Ramos (cell line): Measurements from ENCODE around the gene GNB3.
"Not testable (repeated sequence)": the region's sequence is repeated elsewhere in the genome, so short reads cannot be mapped to it uniquely, and the experiment has no call there.

ENCODE experiments used
- in situ Hi-C: fragments of 300-500 bp; cut with MboI; formaldehyde crosslinking; loops from one replicate; pipeline ENCODE4 v1.14.3; 2022; ENCODE audit warnings: low sequenced_read_pairs; ENCODE audit not compliant: unreplicated experiment

GNB3 gene

GRCh38 chr12:6871052-6871957 lies 30.6 kb downstream of the GNB3 start:
- in situ Hi-C loops: no loop called here

- in situ Hi-C loops: no loop called here
These were observed 31.6 kb downstream of the GNB3 start for GRCh38 chr12:6872073-6873048.

- in situ Hi-C loops: no loop called here
These were observed 32.6 kb downstream of the GNB3 start, which contains the start of gene SPSB2 for GRCh38 chr12:6873094-6874014. TSS of gene SPSB2 (minus strand) at chr12:6873303. CDS start at chr12:6872901, 402 bp downstream.

- in situ Hi-C loops: not testable (repeated sequence)
These were observed 33.3 kb downstream of the GNB3 start for GRCh38 chr12:6874015-6874368.

GRCh38 chr12:6879824-6880223 lies 39.1 kb downstream of the GNB3 start:
- in situ Hi-C loops: not testable (repeated sequence)

GRCh38 chr12:6883252-6883651 lies 42.5 kb downstream of the GNB3 start:
- in situ Hi-C loops: no loop called here

GRCh38 chr12:6883683-6884082 lies 43.0 kb downstream of the GNB3 start:
- in situ Hi-C loops: no loop called here

GRCh38 chr12:6884539-6884938 lies 43.8 kb downstream of the GNB3 start:
- in situ Hi-C loops: no loop called here

- in situ Hi-C loops: not testable (repeated sequence)
These were observed 45.7 kb downstream of the GNB3 start for GRCh38 chr12:6886206-6886999.

- in situ Hi-C loops: no loop called here
These were observed 46.7 kb downstream of the GNB3 start for GRCh38 chr12:6887460-6887859.

GRCh38 chr12:6888360-6888759 lies 47.6 kb downstream of the GNB3 start:
- in situ Hi-C loops: no loop called here

- in situ Hi-C loops: not testable (repeated sequence)
These were observed 48.1 kb downstream of the GNB3 start for GRCh38 chr12:6888794-6889193.

GRCh38 chr12:6889775-6890573 lies 49.2 kb downstream of the GNB3 start:
- in situ Hi-C loops: not testable (repeated sequence)

- in situ Hi-C loops: no loop called here
These were observed 50.3 kb downstream of the GNB3 start for GRCh38 chr12:6890789-6891645.

- in situ Hi-C loops: no loop called here
These were observed 50.9 kb downstream of the GNB3 start for GRCh38 chr12:6891646-6892001.

GRCh38 chr12:6892683-6893082 lies 52.0 kb downstream of the GNB3 start:
- in situ Hi-C loops: not testable (repeated sequence)

GRCh38 chr12:6894321-6894720 lies 53.6 kb downstream of the GNB3 start:
- in situ Hi-C loops: no loop called here
